Measurements from ENCODE around the gene STEAP1.

DNA sequence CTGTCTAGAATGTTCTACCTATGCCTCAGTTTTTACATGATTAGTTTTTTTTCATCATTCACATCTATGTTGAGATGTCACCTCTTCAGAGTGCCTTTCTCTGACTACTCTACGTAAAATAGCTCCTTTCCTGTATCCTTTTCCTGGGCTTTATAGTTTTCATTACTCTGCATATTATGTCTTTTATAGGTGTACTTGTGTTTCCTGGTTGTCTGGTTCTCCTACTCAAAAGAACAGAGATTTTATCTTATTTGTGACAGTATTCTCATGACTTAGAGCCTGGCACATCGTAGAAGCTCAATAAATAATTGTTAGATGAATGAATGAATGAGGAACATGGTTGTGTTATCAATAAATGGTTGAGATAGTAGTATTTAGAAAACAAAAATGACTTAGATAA, 17.9 kb downstream of the STEAP1 start:
- TF ChIP-seq, protein P1, sequence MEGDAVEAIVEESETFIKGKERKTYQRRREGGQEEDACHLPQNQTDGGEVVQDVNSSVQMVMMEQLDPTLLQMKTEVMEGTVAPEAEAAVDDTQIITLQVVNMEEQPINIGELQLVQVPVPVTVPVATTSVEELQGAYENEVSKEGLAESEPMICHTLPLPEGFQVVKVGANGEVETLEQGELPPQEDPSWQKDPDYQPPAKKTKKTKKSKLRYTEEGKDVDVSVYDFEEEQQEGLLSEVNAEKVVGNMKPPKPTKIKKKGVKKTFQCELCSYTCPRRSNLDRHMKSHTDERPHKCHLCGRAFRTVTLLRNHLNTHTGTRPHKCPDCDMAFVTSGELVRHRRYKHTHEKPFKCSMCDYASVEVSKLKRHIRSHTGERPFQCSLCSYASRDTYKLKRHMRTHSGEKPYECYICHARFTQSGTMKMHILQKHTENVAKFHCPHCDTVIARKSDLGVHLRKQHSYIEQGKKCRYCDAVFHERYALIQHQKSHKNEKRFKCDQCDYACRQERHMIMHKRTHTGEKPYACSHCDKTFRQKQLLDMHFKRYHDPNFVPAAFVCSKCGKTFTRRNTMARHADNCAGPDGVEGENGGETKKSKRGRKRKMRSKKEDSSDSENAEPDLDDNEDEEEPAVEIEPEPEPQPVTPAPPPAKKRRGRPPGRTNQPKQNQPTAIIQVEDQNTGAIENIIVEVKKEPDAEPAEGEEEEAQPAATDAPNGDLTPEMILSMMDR (IDR thresholded peaks at IDR 0.05) = no peak
- TF ChIP-seq EP300 (IDR thresholded peaks at IDR 0.05; ENCODE audit: low read depth) = no peak
- TF ChIP-seq POLR2AphosphoS5 (IDR thresholded peaks at IDR 0.05) = no peak
- TF ChIP-seq POLR2A (IDR thresholded peaks at IDR 0.05) = no peak
